Activated T-helper 1 cell treated with Interleukin-2 at 50 U/mL for 16 hours (primary cell): ENCODE measurements around the gene ZNF512.

Experiments used
- DNase-seq: peaks from one replicate; pipeline ENCODE4 v3.0.0-alpha.2; 2020; ENCODE audit warnings: low read depth

ZNF512 gene

DNA sequence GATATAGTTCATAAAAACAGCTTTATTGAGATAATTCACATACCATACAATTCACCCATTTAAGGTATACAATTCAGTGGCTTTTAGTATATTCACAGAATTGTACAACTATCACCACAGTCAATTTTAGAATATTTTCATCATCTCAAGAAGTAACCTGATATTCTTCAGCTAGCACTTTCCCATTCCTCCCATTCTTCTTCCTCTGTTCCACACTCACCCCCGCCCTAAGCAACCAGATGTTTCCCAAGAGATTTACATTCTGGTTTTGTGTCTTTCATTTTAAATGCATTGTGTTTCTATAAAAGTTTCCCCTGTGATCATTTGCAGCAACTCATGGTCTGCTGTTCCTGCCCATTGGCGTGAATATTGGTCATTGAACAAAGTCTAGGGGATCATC, 51.4 kb downstream of the ZNF512 start:
- DNase-seq, result no peak

DNA sequence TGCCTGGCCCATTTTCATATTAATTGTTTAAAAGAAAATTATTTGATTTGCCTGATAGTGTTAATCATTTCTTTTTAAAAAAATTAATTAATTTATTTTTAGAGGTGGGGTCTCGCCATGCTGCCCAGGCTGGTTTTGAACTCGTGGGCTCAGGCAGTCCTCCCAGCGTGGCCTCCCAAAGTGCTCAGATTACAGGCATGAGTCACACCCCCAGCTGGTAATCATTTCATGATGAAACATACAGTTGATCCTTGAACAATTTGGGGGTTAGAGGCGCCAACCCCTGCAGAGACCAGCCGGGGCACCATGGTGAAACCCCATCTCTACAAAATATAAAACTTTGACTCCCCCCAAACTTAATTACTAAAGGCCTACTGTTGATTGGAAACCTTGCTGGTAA, 53.9 kb downstream of the ZNF512 start:
- no peak for DNase-seq

- no peak for DNase-seq
These were observed 55.3 kb downstream of the ZNF512 start for GRCh38 chr2:27638037-27638637.

DNA sequence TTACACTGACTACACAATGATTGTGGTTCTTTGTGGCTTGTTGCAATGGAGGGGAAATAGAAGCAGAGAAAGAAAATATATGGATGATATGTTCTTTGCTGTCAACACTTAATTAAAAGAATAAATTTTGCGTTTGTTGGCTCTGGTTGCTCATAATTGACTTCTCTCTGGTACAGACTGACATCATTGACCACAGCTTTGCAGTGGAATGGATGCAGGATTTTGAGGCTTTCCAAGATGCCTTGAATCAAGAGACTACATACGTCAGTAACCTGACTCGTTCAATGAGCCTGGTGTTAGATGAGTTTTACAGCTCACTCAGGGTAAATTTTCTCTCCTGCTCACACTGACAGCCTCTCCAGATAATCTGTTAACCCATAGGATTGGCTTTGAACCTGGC, 55.9 kb downstream of the ZNF512 start:
- no peak for DNase-seq

- DNase-seq, result no peak
These were observed 57.9 kb downstream of the ZNF512 start for GRCh38 chr2:27640722-27641245.

DNA sequence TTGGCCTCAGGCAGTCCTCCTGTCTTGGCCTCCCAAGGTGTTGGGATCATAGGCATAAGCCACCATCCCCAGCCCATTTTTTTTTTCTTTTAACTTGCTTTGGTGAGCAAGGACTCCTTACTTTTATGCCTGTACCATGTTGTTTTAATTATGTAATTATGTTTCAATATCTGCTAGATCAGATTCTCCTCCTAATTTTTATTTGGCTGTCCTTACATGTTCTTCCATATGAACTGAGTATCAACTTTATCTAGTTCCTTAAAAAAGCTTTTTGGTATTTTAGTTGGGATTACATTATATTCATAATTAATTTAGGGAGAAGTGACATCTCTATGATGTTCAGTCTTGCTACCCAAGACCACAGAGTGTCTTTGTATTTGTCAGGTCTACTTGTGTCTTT, 62.4 kb downstream of the ZNF512 start:
- no peak for DNase-seq

DNA sequence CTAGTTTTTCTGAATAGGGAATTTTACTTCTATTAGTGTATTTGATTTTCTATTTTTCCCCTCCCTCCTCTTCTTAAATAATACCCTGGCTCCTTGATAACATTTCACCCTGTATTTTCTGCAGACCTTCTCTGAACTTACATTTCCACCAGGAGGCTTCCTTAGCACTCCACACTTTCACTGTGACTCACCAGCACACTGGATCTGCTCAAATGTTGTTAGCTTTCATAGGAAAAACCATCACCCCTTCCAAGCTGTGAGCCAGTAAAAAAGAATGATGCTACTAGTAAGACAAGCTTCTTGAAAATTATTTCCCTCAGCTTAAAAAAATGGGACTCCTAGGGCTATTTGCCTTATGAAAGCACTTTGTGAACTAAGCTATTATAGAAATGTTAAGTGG, 64.4 kb downstream of the ZNF512 start:
- DNase-seq, result no peak

- DNase-seq, result no peak
These were observed 64.9 kb downstream of the ZNF512 start for GRCh38 chr2:27647737-27648136.

DNA sequence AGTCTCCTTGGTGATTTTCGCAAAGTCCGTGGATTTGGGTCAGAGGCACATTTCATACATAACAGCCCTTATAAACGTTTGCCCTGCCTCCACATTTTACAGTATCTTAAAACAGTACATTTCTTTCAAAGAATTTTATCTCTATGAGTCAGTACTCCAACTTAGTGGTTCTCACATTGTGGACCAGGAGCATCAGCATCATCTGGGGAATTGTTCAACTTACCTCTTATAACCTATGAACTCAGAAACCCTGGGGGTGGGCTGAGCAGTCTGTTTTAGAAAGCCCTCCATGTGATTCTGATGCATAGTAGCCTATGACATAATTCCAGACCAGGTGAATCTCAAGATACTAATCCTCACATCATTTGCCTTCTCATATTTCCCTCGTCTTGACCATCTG, 68.2 kb downstream of the ZNF512 start:
- no peak for DNase-seq

- DNase-seq, result no peak
These were observed 69.5 kb downstream of the ZNF512 start for GRCh38 chr2:27652341-27652740.

GRCh38 chr2:27652790-27653189, 69.9 kb downstream of the ZNF512 start:
- no peak for DNase-seq

DNA sequence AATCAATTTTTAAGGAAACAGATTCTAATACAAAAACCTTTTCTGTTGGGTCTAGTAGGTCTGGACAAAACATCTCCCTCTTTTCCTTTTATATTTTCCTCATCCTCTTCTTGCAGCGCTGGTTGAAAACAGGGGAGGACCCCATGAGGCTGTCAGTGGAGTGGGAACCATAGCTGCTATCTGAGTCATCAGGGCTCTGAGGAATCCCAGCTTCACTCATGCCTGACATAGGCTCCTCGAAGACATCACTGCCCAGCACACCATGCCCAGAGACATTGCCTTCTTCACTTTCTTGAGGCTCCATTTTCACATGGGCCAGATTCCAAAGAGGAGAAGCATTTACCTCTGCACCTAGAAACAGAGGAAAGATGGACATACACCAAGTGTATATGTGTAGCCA, 70.6 kb downstream of the ZNF512 start:
- no peak for DNase-seq

DNA sequence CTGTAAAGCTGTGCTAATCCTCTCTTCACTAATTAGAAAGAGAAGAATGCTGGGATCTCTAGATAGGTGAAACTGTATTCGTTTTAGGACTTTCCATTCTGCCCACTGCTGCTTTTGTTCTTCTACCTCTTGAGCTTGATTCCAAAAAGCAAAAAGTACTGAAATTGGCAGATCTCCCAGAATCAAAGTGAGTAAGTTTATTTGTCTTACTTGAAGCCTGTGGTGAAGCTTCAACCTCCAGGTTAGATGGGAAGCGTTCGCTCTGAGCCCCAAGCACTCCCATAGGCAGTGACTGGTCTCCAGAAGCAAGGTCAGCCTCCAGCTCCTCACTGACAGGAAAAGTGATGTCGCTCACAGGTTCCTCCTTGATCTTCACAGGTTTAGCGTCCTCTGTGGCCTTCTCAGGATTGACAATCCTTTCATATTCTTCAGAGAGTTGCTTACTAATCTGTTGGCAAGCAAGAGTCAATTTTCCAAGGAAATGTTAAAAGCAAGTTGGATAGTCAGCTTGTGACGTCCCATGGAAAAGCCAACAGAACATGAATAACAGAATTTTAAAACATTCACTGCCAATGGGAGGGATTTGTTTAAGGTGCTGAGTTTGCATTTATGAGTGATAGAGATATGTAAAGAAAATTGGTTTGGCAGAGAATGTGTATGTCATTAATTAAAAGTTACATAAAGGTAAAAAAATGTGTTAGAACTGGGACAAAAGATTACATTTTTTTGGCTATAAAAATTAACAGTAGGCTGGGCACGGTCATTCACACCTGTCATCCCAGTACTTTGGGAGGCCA, 72.5 kb downstream of the ZNF512 start:
- no peak for DNase-seq

- DNase-seq, result no peak
These were observed 78.5 kb downstream of the ZNF512 start for GRCh38 chr2:27661371-27661770.

GRCh38 chr2:27663285-27664153, 80.7 kb downstream of the ZNF512 start, which contains the start of the genes SLC4A1AP and SUPT7L:
Gene SLC4A1AP (plus strand): TSS chr2:27663889. CDS start chr2:27663915, 26 bp downstream.
Gene SUPT7L (minus strand): TSS chr2:27663614. CDS start chr2:27662192, 1,422 bp downstream.
- peak; percentile 53 for DNase-seq

GRCh38 chr2:27664154-27664574, 81.3 kb downstream of the ZNF512 start:
- DNase-seq, result no peak

DNA sequence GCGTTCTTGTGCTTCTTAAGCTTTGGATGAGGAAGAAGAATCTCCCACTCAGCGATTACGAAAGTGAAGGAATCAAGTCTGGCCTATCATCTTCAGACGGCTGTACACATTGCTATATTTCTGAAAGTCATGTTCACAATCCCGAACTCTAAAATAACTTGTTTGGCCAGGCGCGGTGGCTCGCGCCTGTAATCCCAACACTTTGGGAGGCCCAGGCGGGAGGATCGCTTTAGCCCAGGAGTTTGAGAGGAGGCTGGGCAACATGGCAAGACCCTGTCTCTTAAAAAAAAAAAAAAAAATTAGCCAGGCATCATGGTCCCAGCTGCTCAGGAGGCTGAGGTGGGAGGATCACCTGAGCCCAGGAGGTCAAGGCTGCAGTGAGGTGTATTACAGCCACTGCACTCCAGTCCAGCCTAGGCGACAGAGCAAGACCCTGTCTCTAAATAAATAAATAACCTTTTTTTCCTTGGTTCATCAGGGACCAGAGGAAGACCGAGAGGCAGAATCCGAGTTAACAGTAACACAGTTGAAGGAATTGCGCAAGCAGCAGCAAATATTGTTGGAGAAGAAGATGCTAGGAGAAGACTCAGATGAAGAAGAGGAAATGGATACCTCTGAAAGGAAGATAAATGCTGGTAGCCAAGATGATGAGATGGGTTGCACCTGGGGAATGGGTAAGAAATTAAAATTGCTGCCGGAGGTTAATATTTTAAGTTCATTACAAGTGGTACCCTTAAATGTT, 82.0 kb downstream of the ZNF512 start:
- DNase-seq, result no peak

DNA sequence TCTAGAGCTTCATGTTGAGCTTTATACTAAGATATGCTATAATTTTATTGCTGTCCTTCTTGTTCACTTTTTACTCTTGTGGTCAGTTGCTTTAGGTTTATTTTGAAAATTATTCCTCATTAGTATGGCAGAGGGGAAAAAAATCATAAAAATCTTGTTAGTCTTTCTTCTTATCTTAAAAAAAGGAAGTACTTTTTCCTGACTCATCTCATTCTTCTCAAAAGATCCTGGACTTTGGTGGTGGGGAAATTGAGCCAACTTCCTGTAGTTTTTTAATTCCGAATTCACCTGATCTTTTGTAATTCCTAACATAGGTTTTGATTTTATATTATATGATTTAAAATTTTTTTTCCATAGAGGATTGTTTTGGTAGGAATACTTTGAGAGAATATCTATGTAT, 84.6 kb downstream of the ZNF512 start:
- DNase-seq, result no peak

DNA sequence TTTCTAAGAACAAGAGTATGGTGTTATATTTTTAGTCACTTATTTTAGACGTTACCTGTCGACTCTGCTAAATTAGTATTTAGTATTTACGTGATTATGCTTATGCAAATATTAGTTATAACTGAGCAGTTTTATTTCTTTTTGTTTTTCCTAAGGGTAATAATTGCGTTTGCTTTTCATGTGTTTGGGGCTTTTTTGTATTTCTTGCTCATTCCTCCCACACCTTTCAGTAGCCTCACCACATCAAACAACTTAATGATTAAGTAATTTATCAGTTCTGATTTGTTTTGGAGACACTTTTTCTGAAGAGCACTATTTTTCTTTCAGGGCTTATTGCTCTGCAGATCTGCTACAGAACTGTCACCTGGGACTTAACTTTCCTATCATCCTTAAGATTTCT, 88.4 kb downstream of the ZNF512 start:
- no peak for DNase-seq
